Caco-2 (cell line): ENCODE measurements around the gene PDLIM7. TPM values are rescaled to one million over a fixed set of nuclear protein-coding genes. Genes with fewer than 3 reads are reported as not detected.

Experiments
- BruUV-seq: library from RNA; stranded (reverse); fragments of 400-500 nt; replicated peaks from 2 replicates; lab custom pipeline; 2021; lab: Mats Ljungman, UMichigan
- CTCF ChIA-PET: fragments of 300-600 bp; sonication (Branson Sonifier 250); formaldehyde crosslinking; loops from one replicate; lab custom pipeline; 2022; ENCODE audit warnings: antibody characterized with exemption; lab: Charles Lee
- POLR2A ChIA-PET: fragments of 300-600 bp; sonication (Branson Sonifier 250); formaldehyde crosslinking; loops from one replicate; lab custom pipeline; 2022; ENCODE audit warnings: antibody characterized with exemption; lab: Charles Lee
- DNase-seq, 2 experiments: peaks; one replicate each; pipeline versions ENCODE4 v3.0.0 to v3.0.0-alpha.2; 2020 to 2022
- H3K27me3 ChIP-seq: replicated peaks from 2 replicates; pipeline ENCODE4 v1.6.0; 2011; ENCODE audit warnings: low read length; ENCODE audit not compliant: control insufficient read depth, insufficient read depth
- H3K36me3 ChIP-seq: 2 replicates; pipeline ENCODE4 v1.5.1; 2011; ENCODE audit warnings: low read length; ENCODE audit not compliant: control insufficient read depth, insufficient read depth
- H3K4me1 ChIP-seq: fragments of 250-450 bp; sonication (Bioruptor Pico); 2 replicates; pipeline ENCODE4 v1.5.1; 2020; ENCODE audit warnings: mild to moderate bottlenecking
- H3K4me3 ChIP-seq: 2 replicates; pipeline ENCODE4 v1.5.1; 2011; ENCODE audit warnings: low read depth, mild to moderate bottlenecking, control low read depth, low read length
- H3K9me3 ChIP-seq: fragments of 250-450 bp; sonication (Bioruptor Pico); 2 replicates; pipeline ENCODE4 v1.5.1; 2020; ENCODE audit warnings: mild to moderate bottlenecking, moderate library complexity
- H3K27ac Mint-ChIP-seq: one replicate; pipeline ENCODE4 v1.8.0; 2022; ENCODE audit warnings: mixed read lengths; ENCODE audit not compliant: unreplicated experiment
- H3K27me3 Mint-ChIP-seq: one replicate; pipeline ENCODE4 v1.8.0; 2022; ENCODE audit warnings: mixed read lengths; ENCODE audit not compliant: insufficient read depth, unreplicated experiment
- H3K36me3 Mint-ChIP-seq: one replicate; pipeline ENCODE4 v1.8.0; 2022; ENCODE audit warnings: mild to moderate bottlenecking, mixed read lengths; ENCODE audit not compliant: insufficient read depth, unreplicated experiment
- H3K4me1 Mint-ChIP-seq: one replicate; pipeline ENCODE4 v1.8.0; 2022; ENCODE audit warnings: low read depth, mixed read lengths; ENCODE audit not compliant: unreplicated experiment
- H3K4me3 Mint-ChIP-seq: one replicate; pipeline ENCODE4 v1.8.0; 2022; ENCODE audit warnings: mild to moderate bottlenecking, moderate library complexity, mixed read lengths; ENCODE audit not compliant: unreplicated experiment
- H3K9me3 Mint-ChIP-seq: one replicate; pipeline ENCODE4 v1.8.0; 2022; ENCODE audit warnings: mixed read lengths; ENCODE audit not compliant: unreplicated experiment
- intact Hi-C: fragments of 100-400 bp; cut with micrococcal nuclease; formaldehyde crosslinking; loops from one replicate; pipeline ENCODE4 v1.10.0; 2022; ENCODE audit not compliant: unreplicated experiment
- total RNA-seq: library from RNA; stranded (reverse); gene quantifications from 2 replicates; pipeline ENCODE4 v1.2.3, GENCODE V29; 2022
- TF ChIP-seq, protein P1 (sequence below), 2 experiments: fragments of 200-600 bp in 1 of 2; IDR thresholded peaks; 1 replicate in 1 of 2; 2 replicates in 1 of 2; pipeline versions ENCODE4 v1.5.1 to v1.8.0; 2011 to 2022; ENCODE audit warnings: antibody characterized with exemption in 1 of 2, control low read depth in 1 of 2, inconsistent platforms in 1 of 2, low read depth in 1 of 2, low read length in 1 of 2, mild to moderate bottlenecking in 1 of 2, moderate library complexity in 1 of 2; ENCODE audit not compliant: insufficient read depth in 1 of 2, severe bottlenecking in 1 of 2, unreplicated experiment in 1 of 2

PDLIM7 gene
- total RNA-seq, 1 experiment from 2014 or later, result 49.1 TPM

DNA sequence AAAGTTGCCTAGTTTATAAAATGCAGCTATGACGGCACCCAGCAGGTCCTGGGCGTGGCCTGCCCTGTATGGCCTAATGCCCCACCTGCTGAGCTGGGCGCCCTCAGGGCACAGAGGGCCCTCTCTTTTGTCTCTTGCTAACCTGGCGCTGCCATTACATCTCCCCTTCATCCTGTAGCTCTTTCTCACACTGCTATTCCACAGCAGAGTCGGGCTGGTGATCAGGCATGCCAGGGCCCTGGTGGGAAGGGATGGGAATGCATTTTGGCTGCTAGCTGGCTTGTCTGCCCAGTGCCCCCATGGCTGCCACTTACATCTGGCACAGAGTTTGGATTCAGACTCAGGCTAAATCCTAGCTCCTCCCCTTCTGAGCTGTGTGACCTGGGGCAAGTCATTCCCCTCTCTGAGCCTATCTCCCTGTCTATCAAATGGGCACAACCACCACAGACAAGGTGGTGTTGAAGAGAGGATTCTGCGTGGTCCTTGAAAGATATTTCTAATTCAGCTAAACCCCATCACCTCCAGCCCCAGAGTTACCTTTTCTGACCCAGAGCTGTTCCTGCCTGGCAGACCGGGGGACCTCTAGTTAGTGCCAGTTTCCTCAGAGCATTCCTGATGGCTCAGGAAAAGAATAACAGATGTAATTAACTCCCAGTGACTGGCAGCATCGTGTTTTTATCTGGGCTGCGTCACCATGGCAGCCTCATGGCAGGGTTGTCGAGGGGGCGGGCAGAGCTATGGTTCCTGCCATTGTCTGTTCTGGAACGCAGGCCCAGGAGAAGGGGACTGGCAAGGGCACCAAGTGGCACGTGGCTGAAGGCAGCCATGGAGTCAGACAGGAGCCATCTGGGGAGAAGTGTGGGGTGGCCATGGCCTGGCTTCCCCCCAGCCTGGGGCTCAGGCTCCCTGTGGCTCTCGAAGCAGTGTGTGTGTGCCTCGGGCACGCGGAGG lies 44.4 kb downstream of the PDLIM7 start:
- H3K36me3 Mint-ChIP-seq, result peaks cover 58% of the 10 kb centered on the region
- Histone ChIP-seq H3K27me3 (no peaks in the 10 kb centered on the region), H3K4me1 (peaks cover 7% of the 10 kb centered on the region; the same call in 1 of the 2 replicates), H3K4me3 (no peak overlapping the region), H3K9me3 (no peaks in the 10 kb centered on the region), H3K36me3 (no peaks in the 10 kb centered on the region; the same call in 1 of the 2 replicates)
- intact Hi-C loops, result no loop called here
- TSS peak; percentile 11 for BruUV-seq
- POLR2A ChIA-PET, result interaction anchor here (0.8 kb wide), 1 partner anchor 10 kb away, joined by 3 read pairs; no protein-coding TSS in a partner anchor
- CTCF ChIA-PET, result interaction anchor here (0.6 to 6.5 kb wide), 6 partner anchors 28 to 143 kb away, joined by 3 to 110 read pairs (median 8); partner anchors contain the start of gene PDLIM7
- H3K27me3 Mint-ChIP-seq, result no peaks in the 10 kb centered on the region
- DNase-seq, result no peak
- H3K9me3 Mint-ChIP-seq, result no peaks in the 10 kb centered on the region
- peak overlapping the region; percentile 61 for H3K27ac Mint-ChIP-seq
- peak overlapping the region; percentile 77 for H3K4me3 Mint-ChIP-seq
- TF ChIP-seq, protein P1, sequence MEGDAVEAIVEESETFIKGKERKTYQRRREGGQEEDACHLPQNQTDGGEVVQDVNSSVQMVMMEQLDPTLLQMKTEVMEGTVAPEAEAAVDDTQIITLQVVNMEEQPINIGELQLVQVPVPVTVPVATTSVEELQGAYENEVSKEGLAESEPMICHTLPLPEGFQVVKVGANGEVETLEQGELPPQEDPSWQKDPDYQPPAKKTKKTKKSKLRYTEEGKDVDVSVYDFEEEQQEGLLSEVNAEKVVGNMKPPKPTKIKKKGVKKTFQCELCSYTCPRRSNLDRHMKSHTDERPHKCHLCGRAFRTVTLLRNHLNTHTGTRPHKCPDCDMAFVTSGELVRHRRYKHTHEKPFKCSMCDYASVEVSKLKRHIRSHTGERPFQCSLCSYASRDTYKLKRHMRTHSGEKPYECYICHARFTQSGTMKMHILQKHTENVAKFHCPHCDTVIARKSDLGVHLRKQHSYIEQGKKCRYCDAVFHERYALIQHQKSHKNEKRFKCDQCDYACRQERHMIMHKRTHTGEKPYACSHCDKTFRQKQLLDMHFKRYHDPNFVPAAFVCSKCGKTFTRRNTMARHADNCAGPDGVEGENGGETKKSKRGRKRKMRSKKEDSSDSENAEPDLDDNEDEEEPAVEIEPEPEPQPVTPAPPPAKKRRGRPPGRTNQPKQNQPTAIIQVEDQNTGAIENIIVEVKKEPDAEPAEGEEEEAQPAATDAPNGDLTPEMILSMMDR (IDR thresholded peaks at IDR 0.05; ENCODE audit: insufficient read depth in 1 of 2, low read depth in 1 of 2, low read length in 1 of 2, severe bottlenecking in 1 of 2, unreplicated experiment in 1 of 2), result no peak
- peaks cover 7% of the 10 kb centered on the region for H3K4me1 Mint-ChIP-seq

DNA sequence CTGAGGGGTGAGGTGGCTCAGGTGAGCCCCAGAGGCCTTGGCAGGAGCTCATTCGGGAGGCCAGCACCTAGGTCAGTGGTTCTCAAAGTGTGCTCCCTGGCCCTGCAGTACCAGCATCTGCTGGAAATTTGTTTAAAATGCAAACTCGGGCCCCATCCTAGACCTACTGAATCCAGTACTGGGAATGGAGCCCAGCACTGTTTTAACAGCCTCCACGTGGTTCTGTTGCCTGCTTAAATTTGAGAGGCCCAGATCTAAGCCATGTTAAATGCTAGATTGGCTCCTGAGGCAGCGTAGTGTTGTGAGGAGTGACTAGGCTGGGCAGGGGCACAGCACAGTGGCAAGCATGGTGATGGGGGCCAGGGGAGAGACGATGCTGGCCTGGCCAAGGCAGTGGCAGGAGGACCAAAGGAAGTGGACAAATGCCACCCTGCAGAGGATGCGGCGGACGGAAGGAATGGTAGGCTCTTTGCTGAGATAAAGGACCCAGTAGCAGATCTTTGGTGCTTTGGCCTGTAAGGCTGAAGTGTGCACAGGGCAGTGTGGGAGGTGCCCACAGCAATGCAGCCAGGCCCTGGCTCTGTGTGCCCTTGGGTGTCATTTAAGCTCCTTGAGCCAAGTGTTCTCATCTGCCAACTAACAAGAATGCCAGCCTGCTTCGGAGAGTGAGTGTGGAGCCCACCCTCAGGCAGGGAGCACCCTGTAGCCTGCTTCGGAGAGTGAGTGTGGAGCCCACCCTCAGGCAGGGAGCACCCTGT lies 46.6 kb downstream of the PDLIM7 start:
- H3K36me3 Mint-ChIP-seq, result peaks cover 52% of the 10 kb centered on the region
- CTCF ChIA-PET, result interaction anchor here (1.1 to 6.5 kb wide), 2 partner anchors 47 to 60 kb away, joined by 3 to 110 read pairs; no protein-coding TSS in a partner anchor

More for the DNA sequence above, 46.6 kb downstream of the PDLIM7 start:
- no peaks in the 10 kb centered on the region for H3K9me3 ChIP-seq
- peaks cover 12% of the 10 kb centered on the region for H3K4me1 ChIP-seq
- H3K36me3 ChIP-seq, result no peaks in the 10 kb centered on the region; the same call in 1 of the 2 replicates
- H3K4me3 ChIP-seq, result no peak overlapping the region
- BruUV-seq, result no TSS peak
- POLR2A ChIA-PET, result no interaction called here
- intact Hi-C loops, result no loop called here
- TF ChIP-seq, protein P1 (IDR thresholded peaks at IDR 0.05; ENCODE audit: insufficient read depth in 1 of 2, low read depth in 1 of 2, low read length in 1 of 2, severe bottlenecking in 1 of 2, unreplicated experiment in 1 of 2), result no peak
- Mint-ChIP-seq H3K4me3 (no peak overlapping the region), H3K4me1 (peaks cover 7% of the 10 kb centered on the region), H3K9me3 (no peaks in the 10 kb centered on the region), H3K27me3 (peaks cover 2% of the 10 kb centered on the region), H3K27ac (no peak overlapping the region)
- DNase-seq, result no peak
- H3K27me3 ChIP-seq, result no peaks in the 10 kb centered on the region
